LNCAP (cell line): ENCODE measurements around the gene CACNA1C.

ENCODE experiments used
- CTCF ChIP-seq: fragments of 450-650 bp; IDR thresholded peaks from 2 replicates; pipeline ENCODE4 v1.5.1; 2017; ENCODE audit warnings: mild to moderate bottlenecking

Gene CACNA1C

GRCh38 chr12:2363836-2364609 is 311.2 kb downstream of the CACNA1C start:
- no peak for TF ChIP-seq CTCF

GRCh38 chr12:2364631-2365051 is 311.9 kb downstream of the CACNA1C start:
- TF ChIP-seq CTCF = no peak

GRCh38 chr12:2366711-2367110 is 313.9 kb downstream of the CACNA1C start:
- no peak for TF ChIP-seq CTCF

- TF ChIP-seq CTCF = no peak
These were observed 319.4 kb downstream of the CACNA1C start for GRCh38 chr12:2372178-2372577.

GRCh38 chr12:2372735-2373134 is 319.9 kb downstream of the CACNA1C start:
- no peak for TF ChIP-seq CTCF

GRCh38 chr12:2373307-2373706 is 320.5 kb downstream of the CACNA1C start:
- TF ChIP-seq CTCF = no peak

- TF ChIP-seq CTCF = no peak
These were observed 321.5 kb downstream of the CACNA1C start for GRCh38 chr12:2374092-2374906.
